ENCODE data around the gene ADAMTSL3.

Gene ADAMTSL3

DNA sequence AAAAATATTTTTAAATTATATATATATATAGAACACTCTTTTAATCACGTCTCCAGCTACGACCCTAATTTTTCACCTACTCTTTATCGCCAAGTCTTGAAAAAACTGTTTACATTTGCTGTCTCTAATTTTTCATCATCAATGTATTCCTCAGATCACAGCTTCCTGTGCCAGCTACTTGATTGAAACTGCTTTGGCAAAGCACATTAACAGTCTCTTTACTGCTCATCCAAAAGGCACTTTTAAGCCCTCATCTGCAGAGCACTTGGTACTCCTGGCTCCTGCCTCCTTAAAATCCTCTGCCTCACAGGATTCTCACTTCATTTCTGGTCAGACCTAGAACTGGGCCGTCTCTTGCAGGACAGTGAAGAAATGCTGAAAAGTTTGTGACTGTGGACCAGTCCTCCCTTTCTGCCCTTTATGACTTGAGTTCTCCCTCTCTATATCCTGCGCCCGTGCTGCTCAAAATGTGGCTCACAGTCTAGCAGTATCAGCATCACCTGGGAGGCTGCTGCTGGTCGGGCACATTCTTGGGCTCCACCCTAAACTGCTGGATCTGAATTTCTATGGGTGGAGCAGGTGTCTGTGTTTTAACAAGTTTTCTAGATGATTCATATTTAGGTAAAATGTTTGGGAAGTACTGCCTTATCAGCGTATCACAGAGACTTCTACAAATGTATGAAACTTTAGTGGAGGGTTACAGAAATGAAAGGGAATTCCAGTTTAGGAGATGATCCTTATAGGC, 196.8 kb downstream of the ADAMTSL3 start:
- H3K4me1 Mint-ChIP-seq = no peaks in the 10 kb centered on the region
- DNase-seq (ENCODE audit: low spot score in 2 of 2) = no peak
- no peak overlapping the region for H3K4me3 Mint-ChIP-seq
- no peak for ATAC-seq (ENCODE audit: low read depth)
- no peaks in the 10 kb centered on the region for H3K36me3 Mint-ChIP-seq
- peaks cover 2% of the 10 kb centered on the region for H3K9me3 Mint-ChIP-seq
- H3K27ac Mint-ChIP-seq = no peak overlapping the region
- H3K27me3 Mint-ChIP-seq = no peaks in the 10 kb centered on the region

DNA sequence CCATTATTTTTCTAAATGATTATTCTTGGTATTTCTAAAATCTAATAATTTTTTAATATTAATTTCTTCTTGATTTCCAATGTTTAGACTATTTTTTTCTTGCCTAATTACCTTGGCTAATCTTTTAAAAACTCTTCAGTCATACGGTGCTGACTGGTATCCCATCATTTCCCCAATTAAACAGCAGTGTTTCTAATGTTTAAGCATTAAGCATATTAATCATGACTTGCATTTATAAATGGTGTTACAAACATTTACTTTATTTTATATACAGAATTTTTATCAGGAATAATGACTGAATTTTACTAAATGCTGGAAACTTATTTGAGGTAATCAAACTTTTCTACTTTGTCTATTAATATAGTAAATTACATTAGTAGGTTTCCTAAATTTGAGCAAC, 199.3 kb downstream of the ADAMTSL3 start:
- Mint-ChIP-seq H3K27ac (no peak overlapping the region), H3K27me3 (no peaks in the 10 kb centered on the region), H3K4me3 (no peak overlapping the region), H3K4me1 (no peaks in the 10 kb centered on the region), H3K36me3 (no peaks in the 10 kb centered on the region), H3K9me3 (no peaks in the 10 kb centered on the region)
- no peak for DNase-seq (ENCODE audit: low spot score in 2 of 2)
- no peak for ATAC-seq (ENCODE audit: low read depth)

DNA sequence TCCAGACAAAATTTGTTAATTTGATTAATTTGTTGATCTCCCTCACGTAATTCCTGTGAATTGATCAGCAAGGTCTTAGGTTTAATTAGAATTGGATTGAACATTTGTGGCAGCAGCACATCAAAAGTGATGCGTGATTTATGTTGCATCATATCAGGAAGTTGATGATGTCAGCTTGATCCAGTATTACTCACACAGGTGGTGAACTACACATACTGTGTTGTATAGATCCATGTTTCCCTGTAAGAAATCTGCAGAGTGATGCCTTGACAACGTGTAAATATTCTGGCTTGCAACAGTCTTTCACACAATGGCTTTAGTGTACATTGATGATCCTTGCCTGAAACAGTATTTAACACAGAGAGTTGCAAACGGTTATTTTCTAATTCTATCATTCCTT, 200.4 kb downstream of the ADAMTSL3 start:
- no peaks in the 10 kb centered on the region for H3K36me3 Mint-ChIP-seq
- no peak overlapping the region for H3K4me3 Mint-ChIP-seq
- H3K27me3 Mint-ChIP-seq = no peaks in the 10 kb centered on the region
- H3K9me3 Mint-ChIP-seq = no peaks in the 10 kb centered on the region
- no peak overlapping the region for H3K27ac Mint-ChIP-seq
- DNase-seq (ENCODE audit: low spot score in 2 of 2) (no peak), ATAC-seq (ENCODE audit: low read depth) (no peak)
- no peaks in the 10 kb centered on the region for H3K4me1 Mint-ChIP-seq

DNA sequence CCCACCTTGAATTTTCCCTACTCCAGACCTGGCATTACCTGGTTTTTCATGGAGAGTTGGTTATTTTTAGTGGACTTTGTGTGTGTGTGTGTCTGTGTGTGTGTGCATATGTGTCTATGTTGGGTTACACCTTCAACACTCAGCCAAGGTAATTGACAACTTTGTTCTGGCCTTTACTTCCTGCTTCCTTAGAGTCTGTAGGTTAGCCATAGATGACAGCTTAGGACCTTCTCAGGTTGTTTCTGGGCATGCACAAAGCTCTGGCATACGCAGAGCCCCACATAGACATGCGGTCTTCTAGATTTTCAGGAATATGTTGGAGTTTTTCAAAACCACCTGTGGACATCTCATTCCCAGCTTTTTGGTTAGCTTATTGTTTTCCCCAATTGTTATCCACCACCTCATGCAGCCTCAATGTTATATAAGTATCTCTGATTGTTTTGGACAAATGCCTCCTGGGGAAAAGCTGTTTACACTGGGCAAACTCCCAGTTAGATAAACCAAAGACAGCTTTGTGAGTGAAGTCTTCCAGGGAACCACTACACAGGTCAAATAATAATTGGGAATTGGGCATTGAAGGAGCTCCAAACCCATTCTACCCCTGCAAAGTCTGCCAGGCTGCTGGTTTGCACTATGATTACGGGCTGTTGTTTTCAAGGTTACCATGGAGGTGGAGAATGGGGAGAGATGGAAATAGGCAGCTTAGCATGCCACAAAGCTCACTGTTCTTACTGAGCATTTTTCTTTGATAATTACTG, 201.2 kb downstream of the ADAMTSL3 start:
- Mint-ChIP-seq H3K36me3 (no peaks in the 10 kb centered on the region), H3K4me3 (no peak overlapping the region), H3K27ac (no peak overlapping the region), H3K9me3 (peaks cover 2% of the 10 kb centered on the region), H3K4me1 (no peaks in the 10 kb centered on the region), H3K27me3 (no peaks in the 10 kb centered on the region)
- DNase-seq (ENCODE audit: low spot score in 2 of 2) = no peak
- ATAC-seq (ENCODE audit: low read depth) = no peak

DNA sequence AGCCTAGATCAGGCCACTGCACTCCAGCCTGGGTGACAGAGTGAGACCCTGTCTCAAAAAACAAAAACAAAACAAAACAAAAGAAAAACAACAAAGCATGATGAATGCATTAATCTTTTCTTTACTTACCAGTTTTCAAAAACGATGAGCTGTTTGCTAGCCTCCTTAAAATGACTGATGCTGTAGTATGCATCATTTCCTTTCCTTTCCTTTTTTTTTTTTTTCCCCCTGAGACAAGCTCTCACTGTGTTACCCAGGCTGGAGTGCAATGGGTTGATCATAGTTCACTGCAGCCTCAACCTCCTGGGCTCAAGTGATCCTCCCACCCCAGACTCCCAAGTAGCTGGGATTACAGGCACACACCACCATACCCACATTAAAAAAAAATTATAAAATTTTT, 202.0 kb downstream of the ADAMTSL3 start:
- DNase-seq (ENCODE audit: low spot score in 2 of 2) (no peak), ATAC-seq (ENCODE audit: low read depth) (no peak)
- H3K4me3 Mint-ChIP-seq = no peak overlapping the region
- no peak overlapping the region for H3K27ac Mint-ChIP-seq
- H3K36me3 Mint-ChIP-seq = no peaks in the 10 kb centered on the region
- H3K27me3 Mint-ChIP-seq = no peaks in the 10 kb centered on the region
- peaks cover 2% of the 10 kb centered on the region for H3K9me3 Mint-ChIP-seq
- H3K4me1 Mint-ChIP-seq = no peaks in the 10 kb centered on the region

DNA sequence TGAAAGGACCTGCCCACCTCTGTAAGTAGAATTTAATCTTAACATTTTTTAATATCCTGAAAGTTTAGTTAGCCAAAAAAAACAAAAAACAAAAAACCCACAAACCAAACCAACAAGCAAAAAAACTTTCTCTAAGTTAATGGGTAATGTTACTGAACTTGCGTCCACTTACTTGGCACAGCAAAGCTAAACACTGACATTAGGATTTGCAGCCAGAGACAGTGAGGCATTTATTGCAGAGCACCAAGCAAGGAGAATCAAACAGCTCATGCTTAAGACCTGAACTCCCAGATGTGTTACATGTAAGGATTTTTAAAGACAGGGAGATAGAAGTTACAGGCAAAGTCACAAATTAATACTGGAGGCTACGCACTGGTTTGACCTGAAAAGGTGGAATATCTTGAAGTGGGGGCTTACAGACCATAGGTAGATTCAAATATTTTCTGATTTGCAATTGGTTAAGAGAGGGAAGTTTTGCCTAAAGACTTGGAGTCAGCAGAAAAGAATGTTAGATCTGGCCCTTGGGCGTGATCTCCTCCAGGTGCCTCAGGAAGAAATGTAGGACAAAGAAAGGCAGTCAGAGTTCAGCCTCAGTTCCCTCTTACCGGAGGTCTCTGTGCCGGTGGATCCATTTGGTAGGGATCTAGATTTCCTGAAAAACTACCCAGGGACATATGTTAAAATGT, 205.0 kb downstream of the ADAMTSL3 start:
- Mint-ChIP-seq H3K27ac (no peak overlapping the region), H3K4me3 (no peak overlapping the region), H3K36me3 (no peaks in the 10 kb centered on the region), H3K27me3 (no peaks in the 10 kb centered on the region), H3K4me1 (no peaks in the 10 kb centered on the region), H3K9me3 (peaks cover 4% of the 10 kb centered on the region)
- ATAC-seq (ENCODE audit: low read depth) (no peak), DNase-seq (ENCODE audit: low spot score in 2 of 2) (no peak)

DNA sequence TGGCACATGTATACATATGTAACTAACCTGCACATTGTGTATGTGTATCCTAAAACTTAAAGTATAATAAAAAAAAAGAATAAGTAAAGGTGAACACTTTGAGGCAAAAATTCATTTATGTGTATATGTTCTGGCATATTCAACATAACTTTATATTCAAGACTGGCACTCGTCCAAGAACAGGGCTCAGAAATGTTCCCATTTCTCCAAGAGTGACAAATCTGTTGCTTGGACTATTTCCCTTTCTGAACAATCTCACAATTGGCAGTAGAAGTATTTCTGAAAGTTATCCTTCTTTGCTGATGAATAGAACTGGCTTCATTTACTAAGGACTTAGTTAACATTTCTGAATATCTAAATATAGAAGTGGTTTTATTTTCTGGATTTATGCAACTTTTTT, 212.8 kb downstream of the ADAMTSL3 start:
- no peak overlapping the region for H3K27ac Mint-ChIP-seq
- H3K36me3 Mint-ChIP-seq = no peaks in the 10 kb centered on the region
- H3K27me3 Mint-ChIP-seq = no peaks in the 10 kb centered on the region
- DNase-seq (ENCODE audit: low spot score in 2 of 2) (no peak), ATAC-seq (ENCODE audit: low read depth) (no peak)
- H3K4me1 Mint-ChIP-seq = no peaks in the 10 kb centered on the region
- peaks cover 2% of the 10 kb centered on the region for H3K9me3 Mint-ChIP-seq
- no peak overlapping the region for H3K4me3 Mint-ChIP-seq

DNA sequence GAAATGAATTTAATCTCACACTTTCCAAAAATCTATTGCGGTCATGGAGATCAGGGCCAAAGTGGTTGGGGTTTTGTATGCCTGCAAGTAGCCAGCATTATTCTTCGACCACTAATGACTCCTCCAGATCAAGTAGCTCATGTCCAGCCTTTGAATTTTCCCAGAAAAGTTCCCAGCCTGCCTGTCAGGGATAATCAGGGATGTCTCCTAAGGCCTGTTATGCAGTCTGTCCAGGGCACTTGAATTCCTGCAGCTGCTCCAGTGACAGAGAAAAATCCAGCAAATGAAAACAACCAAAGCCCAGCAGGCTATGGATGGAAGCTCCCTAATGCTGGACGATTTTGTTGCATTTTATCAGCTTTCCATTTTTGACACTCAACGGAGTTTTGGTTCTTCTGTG, 215.4 kb downstream of the ADAMTSL3 start:
- Mint-ChIP-seq H3K36me3 (no peaks in the 10 kb centered on the region), H3K27me3 (no peaks in the 10 kb centered on the region), H3K4me3 (no peak overlapping the region), H3K4me1 (no peaks in the 10 kb centered on the region), H3K27ac (no peak overlapping the region), H3K9me3 (no peaks in the 10 kb centered on the region)
- ATAC-seq (ENCODE audit: low read depth) (no peak), DNase-seq (ENCODE audit: low spot score in 2 of 2) (no peak)

DNA sequence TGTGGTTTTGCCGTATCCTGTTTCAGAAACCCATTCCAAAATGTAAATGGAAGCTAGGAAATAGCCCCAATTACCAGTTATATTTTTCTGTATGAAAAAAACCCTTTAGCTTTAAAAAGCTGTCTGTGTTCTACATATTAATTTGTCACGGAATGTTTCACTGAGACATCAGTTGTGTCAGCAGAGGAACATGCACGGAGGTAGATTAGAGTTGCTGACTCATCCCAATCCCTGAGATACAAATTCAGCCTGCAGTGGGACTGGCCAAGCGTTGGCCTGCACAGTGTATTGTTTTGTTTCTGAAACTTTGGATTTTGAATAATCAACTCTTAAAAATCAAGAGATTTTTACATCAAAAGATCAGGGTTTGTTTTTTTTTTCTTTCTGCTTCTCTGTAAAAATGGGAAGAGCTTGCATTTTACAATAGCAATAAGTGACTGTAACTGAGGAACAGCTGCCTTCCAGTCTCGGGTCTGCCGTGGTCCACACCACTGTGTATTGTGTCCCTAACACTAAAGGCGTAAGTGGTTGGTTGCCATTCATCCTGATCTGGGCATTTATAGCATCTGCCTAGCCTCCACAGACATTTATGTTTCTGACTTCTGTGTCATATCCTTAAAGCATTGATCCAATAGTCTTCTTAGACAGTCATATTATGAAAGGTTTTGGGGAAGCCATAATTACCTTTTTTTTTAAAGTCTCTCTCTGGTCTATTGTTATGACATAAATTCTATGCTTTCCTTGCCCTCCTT, 218.1 kb downstream of the ADAMTSL3 start:
- H3K27me3 Mint-ChIP-seq = no peaks in the 10 kb centered on the region
- ATAC-seq (ENCODE audit: low read depth) (no peak), DNase-seq (ENCODE audit: low spot score in 2 of 2) (no peak)
- H3K27ac Mint-ChIP-seq = no peak overlapping the region
- H3K9me3 Mint-ChIP-seq = no peaks in the 10 kb centered on the region
- no peak overlapping the region for H3K4me3 Mint-ChIP-seq
- H3K4me1 Mint-ChIP-seq = no peaks in the 10 kb centered on the region
- H3K36me3 Mint-ChIP-seq = no peaks in the 10 kb centered on the region

DNA sequence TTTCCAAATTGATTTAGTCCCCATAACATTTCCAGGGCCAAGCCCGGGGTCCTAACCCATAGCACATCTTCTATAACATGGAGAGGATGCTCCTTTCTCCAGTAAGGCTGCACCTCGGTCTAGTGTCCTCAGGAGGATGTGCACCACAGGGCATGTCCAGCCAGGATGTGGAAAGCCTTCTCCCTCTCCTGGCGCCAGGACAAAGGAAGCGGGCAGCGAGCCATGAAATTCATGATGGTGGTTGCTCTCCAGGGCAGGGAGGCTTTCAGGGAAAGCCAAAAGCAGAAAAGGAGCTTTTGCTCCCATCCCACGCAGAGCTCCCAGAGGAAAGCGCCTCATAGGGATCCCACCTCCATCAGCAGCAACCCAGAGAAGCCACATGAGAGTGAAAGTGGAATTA, 220.0 kb downstream of the ADAMTSL3 start:
- Mint-ChIP-seq H3K36me3 (no peaks in the 10 kb centered on the region), H3K27me3 (no peaks in the 10 kb centered on the region), H3K27ac (no peak overlapping the region), H3K4me1 (no peaks in the 10 kb centered on the region), H3K4me3 (no peak overlapping the region), H3K9me3 (no peaks in the 10 kb centered on the region)
- no peak for ATAC-seq (ENCODE audit: low read depth)
- no peak for DNase-seq (ENCODE audit: low spot score in 2 of 2)

DNA sequence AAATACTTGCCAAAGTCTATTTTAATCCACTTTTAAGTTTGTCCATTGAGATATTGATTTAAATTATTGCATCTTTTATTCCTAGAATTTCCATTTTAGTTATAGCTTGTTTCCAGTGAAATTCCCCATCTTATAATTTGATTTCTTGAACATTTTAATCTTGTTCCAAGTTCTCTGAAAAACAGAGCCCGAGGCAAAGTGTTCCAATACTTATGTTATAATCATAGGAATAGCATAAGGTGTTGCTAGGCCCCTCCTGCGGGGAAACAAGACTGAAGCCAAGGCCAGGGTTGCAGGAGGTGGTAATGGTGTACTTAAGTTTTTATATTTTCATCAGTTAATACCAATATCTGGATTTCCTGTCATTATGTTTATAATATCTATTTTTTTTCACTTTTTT, 226.6 kb downstream of the ADAMTSL3 start:
- Mint-ChIP-seq H3K36me3 (no peaks in the 10 kb centered on the region), H3K4me1 (no peaks in the 10 kb centered on the region), H3K9me3 (no peaks in the 10 kb centered on the region), H3K27ac (no peak overlapping the region), H3K27me3 (no peaks in the 10 kb centered on the region), H3K4me3 (no peak overlapping the region)
- no peak for DNase-seq (ENCODE audit: low spot score in 2 of 2)
- ATAC-seq (ENCODE audit: low read depth) = no peak

DNA sequence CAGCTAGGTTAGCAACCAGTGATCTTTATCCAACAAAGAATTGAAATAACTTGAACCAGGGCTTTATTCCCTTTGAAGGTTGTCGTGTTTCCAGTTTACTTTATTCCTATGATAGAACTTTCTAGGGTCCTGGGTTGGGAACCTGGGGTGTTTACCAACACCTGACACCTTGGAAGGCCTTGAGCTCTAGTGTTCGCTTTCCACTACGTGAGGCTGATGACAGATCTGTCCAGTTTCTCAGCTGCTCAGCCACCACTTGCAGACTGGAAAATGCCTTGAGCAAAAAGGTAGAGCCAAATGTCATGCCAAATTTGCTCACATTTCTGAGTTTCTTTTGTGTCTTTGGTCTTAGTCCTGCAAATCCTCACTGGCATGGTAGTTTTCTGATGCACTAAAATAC, 227.2 kb downstream of the ADAMTSL3 start:
- no peaks in the 10 kb centered on the region for H3K9me3 Mint-ChIP-seq
- H3K36me3 Mint-ChIP-seq = no peaks in the 10 kb centered on the region
- DNase-seq (ENCODE audit: low spot score in 2 of 2) (no peak), ATAC-seq (ENCODE audit: low read depth) (no peak)
- H3K27me3 Mint-ChIP-seq = no peaks in the 10 kb centered on the region
- H3K27ac Mint-ChIP-seq = no peak overlapping the region
- H3K4me1 Mint-ChIP-seq = no peaks in the 10 kb centered on the region
- no peak overlapping the region for H3K4me3 Mint-ChIP-seq

DNA sequence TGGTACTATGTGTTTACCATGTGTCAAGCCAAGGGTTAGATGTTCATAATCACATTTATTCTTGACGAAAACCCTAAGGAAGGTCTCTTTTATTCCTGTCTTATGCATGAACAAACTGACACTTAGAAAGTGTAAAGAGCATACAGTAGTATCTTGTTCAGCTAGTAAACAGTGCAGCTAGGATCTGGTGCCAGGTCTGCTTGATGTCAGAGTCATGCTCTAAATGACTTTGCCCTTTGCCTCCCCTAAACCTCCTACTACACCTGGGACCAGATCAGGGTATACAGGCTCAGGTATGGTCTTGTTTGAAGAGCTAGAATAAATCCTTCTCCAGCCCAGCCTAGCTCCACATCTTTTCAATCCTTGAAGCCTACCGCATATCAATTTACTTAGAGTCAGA, 232.4 kb downstream of the ADAMTSL3 start:
- Mint-ChIP-seq H3K27me3 (no peaks in the 10 kb centered on the region), H3K27ac (no peak overlapping the region), H3K36me3 (no peaks in the 10 kb centered on the region), H3K4me3 (no peak overlapping the region), H3K4me1 (no peaks in the 10 kb centered on the region), H3K9me3 (peaks cover 1% of the 10 kb centered on the region)
- no peak for ATAC-seq (ENCODE audit: low read depth)
- DNase-seq (ENCODE audit: low spot score in 2 of 2) = no peak

DNA sequence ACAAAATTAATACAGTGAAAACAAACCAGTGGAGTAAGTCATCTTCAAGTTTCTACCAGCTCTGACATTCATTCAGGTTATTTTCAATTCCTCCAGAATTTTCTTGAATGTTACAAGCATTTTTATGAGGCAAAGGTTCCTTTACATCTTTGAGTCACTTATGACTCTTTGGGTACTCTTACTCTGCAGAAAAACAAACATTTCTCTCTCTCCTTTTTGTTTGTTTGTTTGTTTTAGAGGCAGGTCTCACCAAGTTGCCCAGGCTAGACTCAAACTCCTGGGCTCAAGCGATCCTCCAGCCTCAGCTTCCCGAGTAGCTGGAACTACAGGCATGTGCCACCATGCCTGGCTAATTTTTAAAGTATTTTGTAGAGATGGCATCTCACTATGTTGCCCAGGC, 233.5 kb downstream of the ADAMTSL3 start:
- Mint-ChIP-seq H3K4me3 (no peak overlapping the region), H3K36me3 (no peaks in the 10 kb centered on the region), H3K27ac (no peak overlapping the region), H3K4me1 (no peaks in the 10 kb centered on the region), H3K27me3 (no peaks in the 10 kb centered on the region), H3K9me3 (peaks cover 1% of the 10 kb centered on the region)
- DNase-seq (ENCODE audit: low spot score in 2 of 2) (no peak), ATAC-seq (ENCODE audit: low read depth) (no peak)
